ENCODE measurements around the gene PIGZ.
"Not testable (repeated sequence)": the region's sequence is repeated elsewhere in the genome, so short reads cannot be mapped to it uniquely, and the experiment has no call there.

PIGZ gene

GRCh38 chr3:196948442-196949284 is 20.0 kb downstream of the PIGZ start:
- DNase-seq = no peak

DNA sequence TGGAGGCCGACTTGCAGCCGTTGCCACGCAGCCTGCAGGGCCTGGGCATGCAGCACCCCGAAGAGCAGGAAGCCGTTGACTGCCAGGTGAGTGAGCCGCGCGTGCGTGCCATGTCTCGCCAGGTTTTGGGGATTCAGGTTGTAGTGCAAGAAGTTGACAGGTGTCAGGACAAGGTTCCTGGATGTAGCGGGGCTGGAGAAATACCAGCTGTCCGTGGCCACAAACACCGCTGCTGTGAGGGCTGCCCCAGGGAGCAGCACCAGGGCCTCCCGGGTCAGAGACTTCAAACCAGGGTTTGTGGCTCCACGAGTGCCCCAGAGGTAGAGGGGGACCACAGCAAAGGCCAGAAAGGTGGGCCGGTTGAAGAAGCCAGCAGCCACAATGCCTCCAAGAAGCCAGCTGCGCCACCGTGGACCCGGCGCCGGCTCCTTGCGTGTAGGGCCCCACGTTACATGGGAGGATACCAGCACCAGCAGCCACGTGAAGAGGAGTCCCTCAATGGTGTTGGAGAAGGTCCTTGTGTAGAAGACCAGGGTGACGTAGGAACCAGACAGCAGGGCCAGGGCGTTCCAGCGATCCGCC is 20.7 kb downstream of the PIGZ start:
- no peak for DNase-seq

DNA sequence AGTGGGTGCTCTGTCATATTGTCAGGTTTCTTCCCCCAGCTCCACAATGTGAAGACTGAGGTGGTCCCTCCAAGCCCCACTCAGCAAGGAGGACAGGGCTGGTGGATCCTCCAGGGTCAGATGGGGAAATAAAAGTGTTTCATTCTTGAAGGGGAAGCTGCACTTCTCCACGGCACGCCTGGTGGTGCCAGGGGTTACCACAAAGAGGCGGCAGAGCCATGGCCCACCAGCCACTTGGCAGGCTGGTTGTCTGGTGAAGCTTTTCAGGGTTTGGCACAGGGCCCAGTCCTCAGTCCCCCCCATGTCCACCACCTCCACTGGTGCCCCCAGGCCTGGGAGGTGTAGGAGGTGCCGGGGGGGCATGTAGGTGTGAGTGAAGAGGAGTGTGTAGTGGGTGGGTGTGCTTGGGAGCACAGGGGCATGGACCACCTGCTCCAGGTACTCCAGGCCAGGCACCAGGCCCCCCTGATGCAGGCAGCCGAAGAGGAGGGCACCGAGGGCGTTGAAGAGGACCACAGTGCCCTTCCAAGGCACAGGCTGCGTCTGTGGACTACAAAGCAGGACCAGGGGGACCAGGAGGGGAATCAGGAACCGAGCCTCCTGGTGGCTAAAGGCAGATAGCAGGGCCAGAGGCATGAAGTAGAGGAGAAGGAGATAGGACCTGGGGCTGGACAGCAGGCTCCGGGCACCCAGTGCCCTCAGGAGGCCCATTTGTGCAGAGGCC is 21.3 kb downstream of the PIGZ start:
- DNase-seq = no peak

DNA sequence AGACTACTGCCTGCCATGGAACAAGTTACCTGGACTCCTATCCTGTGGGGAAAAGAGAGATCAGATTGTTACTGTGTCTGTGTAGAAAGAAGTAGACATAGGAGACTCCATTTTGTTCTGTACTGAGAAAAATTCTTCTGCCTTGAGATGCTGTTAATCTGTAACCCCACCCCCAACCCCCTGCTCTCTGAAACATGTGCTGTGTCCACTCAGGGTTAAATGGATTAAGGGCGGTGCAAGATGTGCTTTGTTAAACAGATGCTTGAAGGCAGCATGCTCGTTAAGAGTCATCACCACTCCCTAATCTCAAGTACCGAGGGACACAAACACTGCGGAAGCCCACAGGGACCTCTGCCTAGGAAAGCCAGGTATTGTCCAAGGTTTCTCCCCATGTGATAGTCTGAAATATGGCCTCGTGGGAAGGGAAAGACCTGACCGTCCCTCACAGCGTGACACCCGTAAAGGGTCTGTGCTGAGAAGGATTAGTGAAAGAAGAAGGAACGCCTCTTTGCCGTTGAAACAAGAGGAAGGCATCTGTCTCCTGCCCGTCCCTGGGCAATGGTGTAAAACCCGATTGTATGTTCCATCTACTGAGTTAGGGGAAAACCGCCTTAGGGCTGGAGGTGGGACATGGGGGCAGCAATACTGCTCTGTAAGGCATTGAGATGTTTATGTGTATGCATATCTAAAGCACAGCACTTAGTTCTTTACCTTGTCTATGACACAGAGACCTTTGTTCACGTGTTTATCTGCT is 24.4 kb downstream of the PIGZ start:
- not testable (repeated sequence) for DNase-seq

GRCh38 chr3:196942915-196943277 is 25.7 kb downstream of the PIGZ start:
- DNase-seq = no peak

DNA sequence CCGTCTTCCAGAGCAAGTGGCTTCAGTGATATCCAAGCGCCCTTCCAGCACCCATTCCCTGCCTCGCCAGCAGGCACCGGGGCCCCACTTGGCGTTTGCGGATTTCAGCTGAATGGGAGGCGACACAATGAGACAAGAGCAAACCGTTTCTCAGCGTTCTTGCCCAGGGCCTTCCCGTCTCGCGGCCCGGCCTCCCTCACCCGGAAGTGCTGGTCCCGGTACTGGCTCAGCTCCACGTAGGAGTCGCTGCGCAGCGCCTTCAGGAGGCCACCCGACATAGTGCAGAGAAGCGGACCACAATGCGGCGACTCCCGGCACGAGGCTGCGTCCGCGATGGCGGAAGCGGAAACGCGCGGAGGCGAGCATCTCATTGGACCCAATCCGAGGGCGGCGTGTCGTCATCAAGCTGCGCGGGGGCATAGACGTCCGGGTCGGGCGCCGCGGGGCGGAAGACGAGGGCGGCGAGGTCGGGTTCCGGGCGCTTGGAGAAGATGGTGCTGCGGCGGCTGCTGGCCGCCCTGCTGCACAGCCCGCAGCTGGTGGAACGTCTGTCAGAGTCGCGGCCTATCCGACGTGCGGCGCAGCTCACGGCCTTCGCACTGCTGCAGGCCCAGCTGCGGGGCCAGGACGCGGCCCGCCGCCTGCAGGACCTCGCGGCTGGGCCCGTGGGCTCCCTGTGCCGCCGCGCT is 26.3 kb downstream of the PIGZ start, which contains the start of gene NCBP2:
Gene NCBP2 (minus strand): TSS at position 303 of the 689 bp plus-strand sequence. CDS start 25 bp downstream, at position 278.
- DNase-seq = peak; percentile 98

GRCh38 chr3:196941729-196942225 is 26.9 kb downstream of the PIGZ start:
- peak; percentile 27 for DNase-seq

- DNase-seq = no peak
Observed at GRCh38 chr3:196938576-196938975, 30.1 kb downstream of the PIGZ start.

- DNase-seq = no peak
Observed at GRCh38 chr3:196938124-196938523, 30.5 kb downstream of the PIGZ start.

DNA sequence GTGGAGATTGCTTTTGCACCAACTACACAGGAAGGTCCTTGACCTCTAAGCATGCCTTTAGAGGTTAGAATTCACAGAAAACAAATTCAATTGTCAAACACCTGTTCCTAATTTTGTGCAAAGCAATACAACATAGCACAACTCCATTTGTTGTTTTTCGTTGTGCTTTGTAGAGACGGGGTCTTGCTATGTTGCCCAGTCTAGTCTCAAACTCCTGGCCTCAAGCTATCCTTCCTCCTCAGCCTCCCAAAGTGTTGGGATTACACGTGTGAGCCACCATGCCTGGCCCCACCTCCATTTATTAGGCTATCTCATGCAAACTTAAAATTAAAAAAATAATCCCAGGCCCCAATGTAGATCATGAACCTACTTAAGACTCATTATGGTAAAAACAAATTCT is 32.3 kb downstream of the PIGZ start:
- DNase-seq = no peak

GRCh38 chr3:196932600-196932999 is 36.0 kb downstream of the PIGZ start:
- DNase-seq = no peak

- DNase-seq = no peak
Observed at GRCh38 chr3:196931828-196932587, 36.6 kb downstream of the PIGZ start.

DNA sequence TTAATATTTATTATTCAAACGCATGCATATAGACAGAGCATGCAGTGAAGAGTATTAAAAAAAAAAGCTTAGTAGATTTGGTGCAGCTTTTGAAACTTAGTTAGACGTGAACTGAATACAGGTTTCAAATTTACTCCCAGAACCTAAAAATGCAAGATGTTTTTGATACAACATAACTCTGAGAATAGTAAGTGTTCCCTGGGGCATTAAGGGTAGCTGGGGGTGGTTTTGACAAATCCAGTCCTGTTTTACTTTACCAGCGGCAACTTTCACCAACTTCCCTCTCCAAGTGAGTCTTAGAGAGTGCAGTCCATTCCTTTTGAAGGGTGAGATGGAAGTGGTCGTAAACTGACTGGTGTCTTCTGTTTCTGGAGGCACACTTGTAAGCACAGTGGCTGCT is 37.5 kb downstream of the PIGZ start:
- DNase-seq = no peak

DNA sequence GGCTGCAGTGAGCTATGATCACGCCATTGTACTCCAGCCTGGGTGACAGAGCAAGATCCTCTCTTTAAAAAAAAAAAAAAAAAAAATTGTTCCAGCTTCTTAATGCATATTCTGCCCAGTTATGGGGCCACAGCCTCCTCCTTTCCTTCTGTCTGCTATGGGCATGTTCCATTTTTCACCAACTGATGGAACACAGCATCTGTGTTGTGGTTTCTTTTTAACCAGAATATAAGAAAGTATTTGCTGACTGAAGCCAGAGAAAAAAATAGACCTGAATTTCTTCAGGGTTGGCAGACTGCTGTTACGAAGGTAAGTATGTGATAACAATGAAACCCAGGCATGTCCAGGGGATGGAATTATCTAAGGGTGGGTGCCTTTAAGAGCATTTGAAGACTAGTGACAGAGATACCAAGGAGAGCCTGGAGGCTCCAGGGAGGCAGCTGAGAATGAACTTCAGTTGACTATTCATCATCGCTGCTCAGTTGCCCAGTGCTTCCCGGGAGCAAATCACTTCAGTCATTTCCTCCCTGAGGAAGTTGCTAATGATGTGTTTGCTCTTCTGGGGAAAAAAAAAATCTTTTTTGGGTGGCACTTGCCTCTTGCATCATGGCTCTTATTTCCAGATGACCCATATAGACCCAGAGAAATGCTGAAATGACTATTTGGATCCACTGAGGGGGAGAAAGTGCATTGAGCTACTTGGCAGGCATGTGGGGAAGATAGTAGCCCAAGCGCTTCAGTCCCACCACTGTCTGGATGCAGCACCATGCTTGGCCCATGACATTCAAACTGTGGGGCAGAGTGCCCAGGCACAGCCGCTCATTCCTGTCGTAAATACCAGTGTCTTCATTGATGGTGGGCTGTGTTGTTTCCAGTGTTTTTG is 40.8 kb downstream of the PIGZ start:
- no peak for DNase-seq

- DNase-seq = no peak
Observed at GRCh38 chr3:196920733-196921132, 47.9 kb downstream of the PIGZ start.

DNA sequence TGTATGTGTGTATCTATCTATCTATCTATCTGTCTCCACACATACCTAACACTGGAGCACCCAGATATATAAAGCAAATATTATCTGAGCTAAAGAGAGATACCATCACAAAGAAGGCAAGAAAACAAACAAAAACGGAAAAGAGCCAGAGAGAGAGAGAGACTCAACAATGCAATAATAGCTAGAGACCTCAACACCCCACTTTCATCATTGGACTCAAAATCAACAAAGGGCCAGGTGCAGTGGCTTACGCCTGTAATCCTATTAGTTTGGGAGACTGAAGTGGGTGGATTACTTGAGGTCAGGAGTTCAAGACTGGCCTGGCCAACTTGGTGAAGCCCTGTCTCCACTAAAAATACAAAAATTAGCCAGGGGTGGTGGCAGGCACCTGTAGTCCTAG is 49.7 kb downstream of the PIGZ start:
- DNase-seq = no peak

DNA sequence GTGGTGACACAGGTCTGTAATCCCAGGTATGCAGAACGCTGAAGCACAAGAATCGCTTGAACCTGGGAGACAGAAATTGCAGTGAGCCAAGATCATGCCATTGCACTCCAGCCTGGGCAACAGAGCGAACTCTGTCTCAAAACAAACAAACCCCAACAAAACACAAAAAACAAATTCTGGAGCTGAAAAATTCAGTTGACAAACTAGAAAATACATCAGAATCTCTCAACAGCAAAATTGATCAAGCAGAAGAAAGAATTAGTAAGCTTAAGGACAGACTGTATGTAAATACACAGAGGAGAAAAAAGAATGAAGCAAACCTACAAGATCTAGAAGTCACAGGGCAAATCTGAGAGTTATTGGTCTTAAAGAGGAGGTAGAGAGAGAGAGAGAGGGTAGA is 51.6 kb downstream of the PIGZ start:
- DNase-seq = no peak

GRCh38 chr3:196916221-196916620 is 52.4 kb downstream of the PIGZ start:
- DNase-seq = no peak

DNA sequence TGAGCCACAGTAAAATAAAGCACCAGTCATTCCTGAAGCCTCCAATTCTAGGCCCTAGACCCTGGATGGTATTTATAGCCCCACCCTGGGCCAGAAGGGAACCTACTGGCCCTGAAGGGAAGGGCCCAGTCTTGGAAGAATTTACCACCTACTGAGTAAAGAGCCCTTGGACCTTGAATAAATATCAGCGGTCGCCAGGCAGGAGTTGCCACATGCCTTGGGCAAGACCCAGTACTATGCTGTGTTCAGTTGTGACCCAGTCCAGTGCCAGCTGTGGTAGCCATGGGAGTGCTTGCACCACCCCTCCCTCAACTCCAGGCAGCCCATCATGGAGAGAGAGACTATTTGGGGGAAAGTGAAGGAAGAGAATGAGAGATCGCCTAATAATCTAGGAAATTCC is 53.3 kb downstream of the PIGZ start:
- no peak for DNase-seq

- no peak for DNase-seq
Observed at GRCh38 chr3:196914866-196915265, 53.8 kb downstream of the PIGZ start.

GRCh38 chr3:196903740-196904139 is 64.9 kb downstream of the PIGZ start:
- no peak for DNase-seq
